ENCODE data around the gene NUDT4. TPM values are rescaled to one million over a fixed set of nuclear protein-coding genes. Genes with fewer than 3 reads are reported as not detected.

The NUDT4 gene
- total RNA-seq, 1 experiment from 2014 or later = 56.5 TPM

GRCh38 chr12:93441081-93441616, 63.4 kb downstream of the NUDT4 start (continued):
- TF ChIP-seq ZNF532 (CRISPR knock-in tag; IDR thresholded peaks at IDR 0.05; ENCODE audit: borderline replicate concordance) (0 out of 2 replicates have a peak, but pooled peaks have one; percentile 26), CBFB (CRISPR knock-in tag; IDR thresholded peaks at IDR 0.05; ENCODE audit: low read depth) (no peak), NFATC4 (CRISPR knock-in tag; IDR thresholded peaks at IDR 0.05) (no peak), E2F4 (CRISPR knock-in tag; IDR thresholded peaks at IDR 0.05; ENCODE audit: borderline replicate concordance, low read depth) (no peak), ZNF671 (CRISPR knock-in tag; IDR thresholded peaks at IDR 0.05) (no peak), ETV6 (CRISPR knock-in tag; IDR thresholded peaks at IDR 0.05) (no peak), TCF7 (CRISPR knock-in tag; IDR thresholded peaks at IDR 0.05; ENCODE audit: low read depth) (0 out of 2 replicates have a peak, but pooled peaks have one; percentile 49), IRF2 (CRISPR knock-in tag; IDR thresholded peaks at IDR 0.05; ENCODE audit: borderline replicate concordance, low read depth) (no peak), FOXP1 (CRISPR knock-in tag; IDR thresholded peaks at IDR 0.05; ENCODE audit: borderline replicate concordance) (peak; percentile 12; the same call in 1 of the 2 replicates), NR3C1 (CRISPR knock-in tag; conservative IDR thresholded peaks at IDR 0.05; ENCODE audit: low read depth) (no peak), E2F5 (CRISPR knock-in tag; IDR thresholded peaks at IDR 0.05) (no peak), STAT6 (CRISPR knock-in tag; conservative IDR thresholded peaks at IDR 0.05; ENCODE audit: low read depth) (no peak), EMX1 (CRISPR knock-in tag; IDR thresholded peaks at IDR 0.05) (no peak), CTCF (IDR thresholded peaks at IDR 0.05) (no peak), ERG (CRISPR knock-in tag; IDR thresholded peaks at IDR 0.05) (no peak), FOXJ3 (CRISPR knock-in tag; IDR thresholded peaks at IDR 0.05; ENCODE audit: borderline replicate concordance) (no peak), ARID4B (CRISPR knock-in tag; IDR thresholded peaks at IDR 0.05; ENCODE audit: borderline replicate concordance) (no peak), ZNF317 (CRISPR knock-in tag; IDR thresholded peaks at IDR 0.05; ENCODE audit: borderline replicate concordance, low read depth) (no peak), ESRRA (CRISPR knock-in tag; IDR thresholded peaks at IDR 0.05; ENCODE audit: borderline replicate concordance) (peak; percentile 60; the same call in 1 of the 2 replicates), ATF1 (CRISPR knock-in tag; IDR thresholded peaks at IDR 0.05) (no peak)
